ENCODE results near the gene ITGB7. TPM values are rescaled to one million over a fixed set of nuclear protein-coding genes. Genes with fewer than 3 reads are reported as not detected.

ITGB7 gene
- total and polyA plus RNA-seq, 9 of the 15 experiments (the other 6 are each of a cell fraction or from before 2014, with no cell fraction given) = 0.06 to 2.0 (median 0.67) TPM

GRCh38 chr12:53159195-53159839 lies 47.7 kb downstream of the ITGB7 start (continued):
- TF ChIP-seq CSDE1 (IDR thresholded peaks at IDR 0.05) (no peak), RNF2 (IDR thresholded peaks at IDR 0.05) (no peak; the same call in 1 of the 2 replicates), MTA2 (IDR thresholded peaks at IDR 0.05; ENCODE audit: low read depth) (no peak), ASH1L (IDR thresholded peaks at IDR 0.05; ENCODE audit: borderline replicate concordance, low read depth, partially characterized antibody) (no peak), CTBP1 (IDR thresholded peaks at IDR 0.05; ENCODE audit: borderline replicate concordance) (peak; percentile 98), SIN3A (IDR thresholded peaks at IDR 0.05; ENCODE audit: borderline replicate concordance in 2 of 2, control insufficient read depth in 1 of 2, low read depth in 2 of 2, low read length in 2 of 2) (no peak), ARNT (IDR thresholded peaks at IDR 0.05) (peak; percentile 30 to 75; a peak in 1 of 4 replicates), ATF2 (CRISPR knock-in tag; IDR thresholded peaks at IDR 0.05) (no peak), NCOA4 (IDR thresholded peaks at IDR 0.05; ENCODE audit: partially characterized antibody) (no peak), ILF3 (IDR thresholded peaks at IDR 0.05; ENCODE audit: borderline replicate concordance) (no peak)
- TF ChIP-seq, protein P1, sequence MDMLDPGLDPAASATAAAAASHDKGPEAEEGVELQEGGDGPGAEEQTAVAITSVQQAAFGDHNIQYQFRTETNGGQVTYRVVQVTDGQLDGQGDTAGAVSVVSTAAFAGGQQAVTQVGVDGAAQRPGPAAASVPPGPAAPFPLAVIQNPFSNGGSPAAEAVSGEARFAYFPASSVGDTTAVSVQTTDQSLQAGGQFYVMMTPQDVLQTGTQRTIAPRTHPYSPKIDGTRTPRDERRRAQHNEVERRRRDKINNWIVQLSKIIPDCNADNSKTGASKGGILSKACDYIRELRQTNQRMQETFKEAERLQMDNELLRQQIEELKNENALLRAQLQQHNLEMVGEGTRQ (CRISPR knock-in tag; IDR thresholded peaks at IDR 0.05) = no peak
- TF ChIP-seq, protein P2, sequence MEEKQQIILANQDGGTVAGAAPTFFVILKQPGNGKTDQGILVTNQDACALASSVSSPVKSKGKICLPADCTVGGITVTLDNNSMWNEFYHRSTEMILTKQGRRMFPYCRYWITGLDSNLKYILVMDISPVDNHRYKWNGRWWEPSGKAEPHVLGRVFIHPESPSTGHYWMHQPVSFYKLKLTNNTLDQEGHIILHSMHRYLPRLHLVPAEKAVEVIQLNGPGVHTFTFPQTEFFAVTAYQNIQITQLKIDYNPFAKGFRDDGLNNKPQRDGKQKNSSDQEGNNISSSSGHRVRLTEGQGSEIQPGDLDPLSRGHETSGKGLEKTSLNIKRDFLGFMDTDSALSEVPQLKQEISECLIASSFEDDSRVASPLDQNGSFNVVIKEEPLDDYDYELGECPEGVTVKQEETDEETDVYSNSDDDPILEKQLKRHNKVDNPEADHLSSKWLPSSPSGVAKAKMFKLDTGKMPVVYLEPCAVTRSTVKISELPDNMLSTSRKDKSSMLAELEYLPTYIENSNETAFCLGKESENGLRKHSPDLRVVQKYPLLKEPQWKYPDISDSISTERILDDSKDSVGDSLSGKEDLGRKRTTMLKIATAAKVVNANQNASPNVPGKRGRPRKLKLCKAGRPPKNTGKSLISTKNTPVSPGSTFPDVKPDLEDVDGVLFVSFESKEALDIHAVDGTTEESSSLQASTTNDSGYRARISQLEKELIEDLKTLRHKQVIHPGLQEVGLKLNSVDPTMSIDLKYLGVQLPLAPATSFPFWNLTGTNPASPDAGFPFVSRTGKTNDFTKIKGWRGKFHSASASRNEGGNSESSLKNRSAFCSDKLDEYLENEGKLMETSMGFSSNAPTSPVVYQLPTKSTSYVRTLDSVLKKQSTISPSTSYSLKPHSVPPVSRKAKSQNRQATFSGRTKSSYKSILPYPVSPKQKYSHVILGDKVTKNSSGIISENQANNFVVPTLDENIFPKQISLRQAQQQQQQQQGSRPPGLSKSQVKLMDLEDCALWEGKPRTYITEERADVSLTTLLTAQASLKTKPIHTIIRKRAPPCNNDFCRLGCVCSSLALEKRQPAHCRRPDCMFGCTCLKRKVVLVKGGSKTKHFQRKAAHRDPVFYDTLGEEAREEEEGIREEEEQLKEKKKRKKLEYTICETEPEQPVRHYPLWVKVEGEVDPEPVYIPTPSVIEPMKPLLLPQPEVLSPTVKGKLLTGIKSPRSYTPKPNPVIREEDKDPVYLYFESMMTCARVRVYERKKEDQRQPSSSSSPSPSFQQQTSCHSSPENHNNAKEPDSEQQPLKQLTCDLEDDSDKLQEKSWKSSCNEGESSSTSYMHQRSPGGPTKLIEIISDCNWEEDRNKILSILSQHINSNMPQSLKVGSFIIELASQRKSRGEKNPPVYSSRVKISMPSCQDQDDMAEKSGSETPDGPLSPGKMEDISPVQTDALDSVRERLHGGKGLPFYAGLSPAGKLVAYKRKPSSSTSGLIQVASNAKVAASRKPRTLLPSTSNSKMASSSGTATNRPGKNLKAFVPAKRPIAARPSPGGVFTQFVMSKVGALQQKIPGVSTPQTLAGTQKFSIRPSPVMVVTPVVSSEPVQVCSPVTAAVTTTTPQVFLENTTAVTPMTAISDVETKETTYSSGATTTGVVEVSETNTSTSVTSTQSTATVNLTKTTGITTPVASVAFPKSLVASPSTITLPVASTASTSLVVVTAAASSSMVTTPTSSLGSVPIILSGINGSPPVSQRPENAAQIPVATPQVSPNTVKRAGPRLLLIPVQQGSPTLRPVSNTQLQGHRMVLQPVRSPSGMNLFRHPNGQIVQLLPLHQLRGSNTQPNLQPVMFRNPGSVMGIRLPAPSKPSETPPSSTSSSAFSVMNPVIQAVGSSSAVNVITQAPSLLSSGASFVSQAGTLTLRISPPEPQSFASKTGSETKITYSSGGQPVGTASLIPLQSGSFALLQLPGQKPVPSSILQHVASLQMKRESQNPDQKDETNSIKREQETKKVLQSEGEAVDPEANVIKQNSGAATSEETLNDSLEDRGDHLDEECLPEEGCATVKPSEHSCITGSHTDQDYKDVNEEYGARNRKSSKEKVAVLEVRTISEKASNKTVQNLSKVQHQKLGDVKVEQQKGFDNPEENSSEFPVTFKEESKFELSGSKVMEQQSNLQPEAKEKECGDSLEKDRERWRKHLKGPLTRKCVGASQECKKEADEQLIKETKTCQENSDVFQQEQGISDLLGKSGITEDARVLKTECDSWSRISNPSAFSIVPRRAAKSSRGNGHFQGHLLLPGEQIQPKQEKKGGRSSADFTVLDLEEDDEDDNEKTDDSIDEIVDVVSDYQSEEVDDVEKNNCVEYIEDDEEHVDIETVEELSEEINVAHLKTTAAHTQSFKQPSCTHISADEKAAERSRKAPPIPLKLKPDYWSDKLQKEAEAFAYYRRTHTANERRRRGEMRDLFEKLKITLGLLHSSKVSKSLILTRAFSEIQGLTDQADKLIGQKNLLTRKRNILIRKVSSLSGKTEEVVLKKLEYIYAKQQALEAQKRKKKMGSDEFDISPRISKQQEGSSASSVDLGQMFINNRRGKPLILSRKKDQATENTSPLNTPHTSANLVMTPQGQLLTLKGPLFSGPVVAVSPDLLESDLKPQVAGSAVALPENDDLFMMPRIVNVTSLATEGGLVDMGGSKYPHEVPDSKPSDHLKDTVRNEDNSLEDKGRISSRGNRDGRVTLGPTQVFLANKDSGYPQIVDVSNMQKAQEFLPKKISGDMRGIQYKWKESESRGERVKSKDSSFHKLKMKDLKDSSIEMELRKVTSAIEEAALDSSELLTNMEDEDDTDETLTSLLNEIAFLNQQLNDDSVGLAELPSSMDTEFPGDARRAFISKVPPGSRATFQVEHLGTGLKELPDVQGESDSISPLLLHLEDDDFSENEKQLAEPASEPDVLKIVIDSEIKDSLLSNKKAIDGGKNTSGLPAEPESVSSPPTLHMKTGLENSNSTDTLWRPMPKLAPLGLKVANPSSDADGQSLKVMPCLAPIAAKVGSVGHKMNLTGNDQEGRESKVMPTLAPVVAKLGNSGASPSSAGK (IDR thresholded peaks at IDR 0.05) = peak; percentile 87
